Natural killer cell (primary cell): Measurements from ENCODE around the gene NIBAN1. TPM values are rescaled to one million over a fixed set of nuclear protein-coding genes. Genes with fewer than 3 reads are reported as not detected.

Experiments
- ATAC-seq, 3 donors: fragments of 150-1000 bp in 2 of 3; fragments of 200-7000 bp in 1 of 3; cut with Tn5 transposase; 1 replicate in 1 of 3; 2 replicates in 2 of 3; pipeline ENCODE4 v1.10.0; 2021; ENCODE audit warnings: mild to moderate bottlenecking in 2 of 3, moderate library complexity in 2 of 3
- DNase-seq, 2 donors: peaks; one replicate each; pipeline versions ENCODE4 v3.0.0 to v3.0.0-alpha.2; 2013 to 2021; ENCODE audit warnings: mixed read lengths in 1 of 2
- H3K27ac ChIP-seq: one replicate; pipeline ENCODE4 v1.5.1; 2013; ENCODE audit warnings: mild to moderate bottlenecking, low read length
- H3K27me3 ChIP-seq: one replicate; pipeline ENCODE4 v1.6.1; 2013; ENCODE audit warnings: low read length; ENCODE audit not compliant: control insufficient read depth, insufficient read depth
- H3K36me3 ChIP-seq: one replicate; pipeline ENCODE4 v1.6.1; 2013; ENCODE audit warnings: low read length; ENCODE audit not compliant: control insufficient read depth, insufficient read depth
- H3K4me1 ChIP-seq: one replicate; pipeline ENCODE4 v1.6.1; 2013; ENCODE audit warnings: low read length; ENCODE audit not compliant: control insufficient read depth, insufficient read depth
- H3K4me3 ChIP-seq: one replicate; pipeline ENCODE4 v1.5.1; 2013; ENCODE audit warnings: low read length
- H3K9me3 ChIP-seq: one replicate; pipeline ENCODE4 v1.6.1; 2013; ENCODE audit warnings: low read length; ENCODE audit not compliant: control insufficient read depth, insufficient read depth
- H3K27ac Mint-ChIP-seq, 2 donors: one replicate each; pipeline ENCODE4 v1.8.0; 2022; ENCODE audit warnings: mild to moderate bottlenecking in 2 of 2, mixed read lengths in 2 of 2, moderate library complexity in 1 of 2
- H3K27me3 Mint-ChIP-seq, 2 donors: one replicate each; pipeline ENCODE4 v1.8.0; 2022; ENCODE audit warnings: low read depth in 2 of 2, mixed read lengths in 2 of 2
- H3K36me3 Mint-ChIP-seq: one replicate; pipeline ENCODE4 v1.8.0; 2022; ENCODE audit warnings: mixed read lengths
- H3K4me1 Mint-ChIP-seq, 2 donors: one replicate each; pipeline ENCODE4 v1.8.0; 2022; ENCODE audit warnings: mixed read lengths in 2 of 2
- H3K4me3 Mint-ChIP-seq: one replicate; pipeline ENCODE4 v1.8.0; 2022; ENCODE audit warnings: mild to moderate bottlenecking, moderate library complexity, mixed read lengths
- H3K9me3 Mint-ChIP-seq, 2 donors: one replicate each; pipeline ENCODE4 v1.8.0; 2022; ENCODE audit warnings: mixed read lengths in 2 of 2
- WGBS: methylation state at CpG from one replicate; pipeline ENCODE4 v1.1.7; 2013; ENCODE audit warnings: missing lambda C conversion rate; ENCODE audit not compliant: insufficient coverage; 5-methylcytosine and 5-hydroxymethylcytosine counted together
- intact Hi-C: fragments of 100-400 bp; cut with micrococcal nuclease; formaldehyde crosslinking; loops from one replicate; pipeline ENCODE4 v1.14.2; 2022
- total RNA-seq, 4 donors: library from RNA; stranded (reverse); fragments of 120-200 nt in 1 of 4; gene quantifications; one replicate each; pipeline versions ENCODE4 v1.2.3 to v1.2.4, GENCODE V29; 2013 to 2022
- TF ChIP-seq, protein P1 (sequence below): fragments of 200-600 bp; IDR thresholded peaks from one replicate; pipeline ENCODE4 v1.8.0; 2022; ENCODE audit warnings: antibody characterized with exemption

The NIBAN1 gene
- total RNA-seq, 3 donors from 2014 or later (not counting 1 experiment from before 2014, with no cell fraction given): 30.9 to 54.1 (median 31.0) TPM

DNA sequence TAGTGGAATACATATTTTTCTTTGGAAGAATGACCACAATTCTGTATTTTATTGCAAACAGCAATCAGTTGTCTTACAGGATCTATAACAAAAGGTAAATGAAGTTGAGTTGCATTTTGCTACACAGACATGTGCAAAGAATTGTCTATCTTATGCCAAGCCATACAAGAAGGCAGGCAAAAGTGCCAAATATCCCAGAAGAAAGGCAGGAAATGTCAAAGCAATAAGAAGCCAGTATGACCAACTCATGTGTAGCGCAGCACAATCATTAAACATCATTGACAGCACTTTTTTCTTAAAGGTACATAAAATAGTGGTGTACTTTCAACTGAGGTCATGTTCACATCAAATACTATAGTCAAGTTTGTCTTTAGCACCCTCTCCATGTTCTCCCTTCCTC is 42.7 kb downstream of the NIBAN1 start:
- no peak overlapping the region for H3K27ac Mint-ChIP-seq
- WGBS: 100% methylated on average over 1 of the region's 1 CpG
- Histone ChIP-seq H3K27ac (no peak overlapping the region), H3K4me1 (peaks cover 8% of the 10 kb centered on the region), H3K9me3 (no peaks in the 10 kb centered on the region), H3K36me3 (no peaks in the 10 kb centered on the region), H3K27me3 (no peaks in the 10 kb centered on the region), H3K4me3 (no peak overlapping the region)
- no peak overlapping the region for H3K4me3 Mint-ChIP-seq
- no peaks in the 10 kb centered on the region for H3K27me3 Mint-ChIP-seq
- no peak for ATAC-seq
- peaks cover 7% of the 10 kb centered on the region for H3K36me3 Mint-ChIP-seq
- peaks cover 6 to 8% of the 10 kb centered on the region in 2 donors for H3K9me3 Mint-ChIP-seq
- peaks cover 29 to 38% of the 10 kb centered on the region in 2 donors for H3K4me1 Mint-ChIP-seq
- intact Hi-C loops: no loop called here
- TF ChIP-seq, protein P1, sequence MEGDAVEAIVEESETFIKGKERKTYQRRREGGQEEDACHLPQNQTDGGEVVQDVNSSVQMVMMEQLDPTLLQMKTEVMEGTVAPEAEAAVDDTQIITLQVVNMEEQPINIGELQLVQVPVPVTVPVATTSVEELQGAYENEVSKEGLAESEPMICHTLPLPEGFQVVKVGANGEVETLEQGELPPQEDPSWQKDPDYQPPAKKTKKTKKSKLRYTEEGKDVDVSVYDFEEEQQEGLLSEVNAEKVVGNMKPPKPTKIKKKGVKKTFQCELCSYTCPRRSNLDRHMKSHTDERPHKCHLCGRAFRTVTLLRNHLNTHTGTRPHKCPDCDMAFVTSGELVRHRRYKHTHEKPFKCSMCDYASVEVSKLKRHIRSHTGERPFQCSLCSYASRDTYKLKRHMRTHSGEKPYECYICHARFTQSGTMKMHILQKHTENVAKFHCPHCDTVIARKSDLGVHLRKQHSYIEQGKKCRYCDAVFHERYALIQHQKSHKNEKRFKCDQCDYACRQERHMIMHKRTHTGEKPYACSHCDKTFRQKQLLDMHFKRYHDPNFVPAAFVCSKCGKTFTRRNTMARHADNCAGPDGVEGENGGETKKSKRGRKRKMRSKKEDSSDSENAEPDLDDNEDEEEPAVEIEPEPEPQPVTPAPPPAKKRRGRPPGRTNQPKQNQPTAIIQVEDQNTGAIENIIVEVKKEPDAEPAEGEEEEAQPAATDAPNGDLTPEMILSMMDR: no peak
- DNase-seq: no peak

DNA sequence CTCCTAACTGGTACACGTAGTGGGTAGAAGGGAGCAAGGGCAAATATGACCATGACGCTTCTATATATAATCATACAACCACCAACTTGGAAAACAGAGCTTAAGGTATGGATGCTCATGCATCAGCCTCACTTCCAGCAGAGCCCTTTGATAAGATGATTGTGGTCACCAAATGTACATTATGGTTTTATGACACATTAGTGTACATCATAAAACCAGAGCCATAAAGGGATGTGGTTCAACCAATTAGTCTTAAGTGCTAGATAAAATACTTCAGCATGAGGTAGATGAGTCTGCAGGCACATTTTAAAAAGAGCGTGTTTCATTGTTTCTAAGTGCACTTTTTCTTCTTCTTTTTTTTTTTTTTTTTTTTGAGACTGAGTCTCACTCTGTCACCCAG is 43.7 kb downstream of the NIBAN1 start:
- Mint-ChIP-seq H3K4me3 (no peak overlapping the region), H3K4me1 (peaks cover 29 to 38% of the 10 kb centered on the region in 2 donors), H3K9me3 (peaks cover 8% of the 10 kb centered on the region in 2 donors), H3K27ac (peak overlapping the region in 1 of 2 donors; percentile 10), H3K36me3 (peaks cover 7% of the 10 kb centered on the region), H3K27me3 (no peaks in the 10 kb centered on the region)
- Histone ChIP-seq H3K27ac (no peak overlapping the region), H3K9me3 (no peaks in the 10 kb centered on the region), H3K36me3 (no peaks in the 10 kb centered on the region), H3K4me1 (peaks cover 8% of the 10 kb centered on the region), H3K4me3 (no peak overlapping the region), H3K27me3 (no peaks in the 10 kb centered on the region)
- intact Hi-C loops: no loop called here
- WGBS: 60% methylated on average over 1 of the region's 3 CpGs
- peak; percentile 77 to 79 (median 77) for ATAC-seq
- peak in 1 of 2 donors; percentile 27 for DNase-seq
- TF ChIP-seq, protein P1: no peak

DNA sequence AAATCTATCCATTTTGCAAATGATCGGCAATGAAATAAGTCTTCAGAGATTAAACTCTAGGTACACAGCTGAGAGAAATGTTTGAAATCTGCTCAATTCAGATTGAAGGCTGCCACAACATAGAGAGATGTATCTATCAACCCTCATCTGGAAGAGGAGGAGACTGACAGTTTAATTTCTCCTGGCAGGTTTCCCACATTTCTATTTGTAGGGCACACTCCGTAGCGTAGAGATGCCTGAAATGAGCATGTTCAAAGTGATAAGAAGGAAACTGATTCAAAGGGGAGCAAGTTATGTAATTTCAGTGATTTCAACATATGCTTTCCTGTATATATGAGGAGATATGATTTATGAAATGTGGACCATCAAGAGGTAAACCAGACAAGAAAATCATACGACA is 44.1 kb downstream of the NIBAN1 start:
- Histone ChIP-seq H3K9me3 (no peaks in the 10 kb centered on the region), H3K27ac (no peak overlapping the region), H3K4me1 (peaks cover 8% of the 10 kb centered on the region), H3K27me3 (no peaks in the 10 kb centered on the region), H3K36me3 (no peaks in the 10 kb centered on the region), H3K4me3 (no peak overlapping the region)
- 97% methylated on average over 3 of the region's 4 CpGs for WGBS
- Mint-ChIP-seq H3K4me1 (peaks cover 29 to 38% of the 10 kb centered on the region in 2 donors), H3K4me3 (no peak overlapping the region), H3K27me3 (no peaks in the 10 kb centered on the region), H3K36me3 (peaks cover 7% of the 10 kb centered on the region), H3K9me3 (peaks cover 8 to 9% of the 10 kb centered on the region in 2 donors), H3K27ac (peak overlapping the region in 1 of 2 donors; percentile 10)
- ATAC-seq (no peak), DNase-seq (no peak)
- intact Hi-C loops: no loop called here
- TF ChIP-seq, protein P1: no peak

DNA sequence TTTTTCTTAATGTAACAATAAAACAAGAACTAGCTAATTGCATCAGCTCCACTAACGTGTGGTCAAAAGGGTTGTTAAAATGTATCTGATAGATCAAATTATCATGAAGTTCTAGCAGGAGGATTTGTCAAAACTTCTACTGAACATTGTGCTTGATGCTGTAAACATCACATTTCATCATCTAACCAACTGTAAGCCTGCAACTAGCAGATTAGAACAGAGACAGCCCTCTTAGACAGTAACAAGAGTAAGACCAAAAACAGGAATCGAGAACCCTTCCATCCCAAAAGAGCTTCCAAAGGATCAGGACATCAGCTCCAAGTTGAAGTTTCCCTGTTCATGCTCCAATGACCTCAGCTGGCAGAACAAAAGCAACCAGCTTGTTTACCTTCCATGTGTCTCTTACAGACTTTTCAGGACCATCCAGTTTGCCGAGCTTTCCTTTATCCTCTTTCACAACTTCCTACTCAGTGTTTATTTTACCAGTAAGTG is 44.6 kb downstream of the NIBAN1 start:
- H3K27ac ChIP-seq: no peak overlapping the region
- H3K9me3 ChIP-seq: no peaks in the 10 kb centered on the region
- H3K36me3 ChIP-seq: no peaks in the 10 kb centered on the region
- 93% methylated on average over 2 of the region's 3 CpGs for WGBS
- peak in 1 of 3 donors; percentile 51 for ATAC-seq
- H3K27me3 Mint-ChIP-seq: no peaks in the 10 kb centered on the region
- peaks cover 8% of the 10 kb centered on the region for H3K4me1 ChIP-seq
- H3K4me3 Mint-ChIP-seq: no peak overlapping the region
- intact Hi-C loops: no loop called here
- H3K4me1 Mint-ChIP-seq: peaks cover 29 to 38% of the 10 kb centered on the region in 2 donors
- H3K36me3 Mint-ChIP-seq: peaks cover 7% of the 10 kb centered on the region
- no peak for DNase-seq
- H3K27ac Mint-ChIP-seq: peak overlapping the region in 1 of 2 donors; percentile 10
- peaks cover 8 to 11% of the 10 kb centered on the region in 2 donors for H3K9me3 Mint-ChIP-seq
- H3K4me3 ChIP-seq: no peak overlapping the region
- TF ChIP-seq, protein P1: no peak
- H3K27me3 ChIP-seq: no peaks in the 10 kb centered on the region
